Measurements from ENCODE around the gene RNU2-63P.

DNA sequence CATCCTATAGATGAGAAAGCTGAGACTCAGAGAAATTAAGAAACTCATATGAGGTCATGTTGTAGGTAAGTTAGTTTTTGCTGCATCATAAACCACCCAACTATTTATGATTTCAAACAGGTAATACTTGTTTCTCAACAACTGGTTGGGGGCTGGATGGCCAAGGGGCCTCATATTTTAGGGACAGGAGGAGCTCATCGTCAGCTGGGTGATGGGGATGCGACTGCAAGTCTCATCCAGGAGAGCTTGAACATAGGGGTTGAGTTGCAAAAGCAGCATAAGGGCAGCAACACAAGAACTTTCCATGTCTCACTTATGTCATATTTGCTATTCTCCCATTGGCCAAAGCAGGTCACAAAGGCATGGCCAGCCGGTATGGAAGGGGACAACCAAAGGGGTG lies 3.6 kb upstream of the RNU2-63P start:
- TF ChIP-seq, protein P1, sequence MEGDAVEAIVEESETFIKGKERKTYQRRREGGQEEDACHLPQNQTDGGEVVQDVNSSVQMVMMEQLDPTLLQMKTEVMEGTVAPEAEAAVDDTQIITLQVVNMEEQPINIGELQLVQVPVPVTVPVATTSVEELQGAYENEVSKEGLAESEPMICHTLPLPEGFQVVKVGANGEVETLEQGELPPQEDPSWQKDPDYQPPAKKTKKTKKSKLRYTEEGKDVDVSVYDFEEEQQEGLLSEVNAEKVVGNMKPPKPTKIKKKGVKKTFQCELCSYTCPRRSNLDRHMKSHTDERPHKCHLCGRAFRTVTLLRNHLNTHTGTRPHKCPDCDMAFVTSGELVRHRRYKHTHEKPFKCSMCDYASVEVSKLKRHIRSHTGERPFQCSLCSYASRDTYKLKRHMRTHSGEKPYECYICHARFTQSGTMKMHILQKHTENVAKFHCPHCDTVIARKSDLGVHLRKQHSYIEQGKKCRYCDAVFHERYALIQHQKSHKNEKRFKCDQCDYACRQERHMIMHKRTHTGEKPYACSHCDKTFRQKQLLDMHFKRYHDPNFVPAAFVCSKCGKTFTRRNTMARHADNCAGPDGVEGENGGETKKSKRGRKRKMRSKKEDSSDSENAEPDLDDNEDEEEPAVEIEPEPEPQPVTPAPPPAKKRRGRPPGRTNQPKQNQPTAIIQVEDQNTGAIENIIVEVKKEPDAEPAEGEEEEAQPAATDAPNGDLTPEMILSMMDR (IDR thresholded peaks at IDR 0.05), result no peak
- no peak for TF ChIP-seq POLR2A (IDR thresholded peaks at IDR 0.05; ENCODE audit: low read depth)

Measured in esophagus muscularis mucosa (tissue), 3 donors.